SU-DHL-6 (cell line): ENCODE data around the gene ID1.
"Not testable (repeated sequence)": the region's sequence is repeated elsewhere in the genome, so short reads cannot be mapped to it uniquely, and the experiment has no call there.

Experiments used
- EZH2phosphoT487 ChIP-seq: fragments of 200-600 bp; sonication (generic), shearing (Covaris generic); conservative IDR thresholded peaks from 2 replicates; pipeline ENCODE4 v1.6.1; 2018; ENCODE audit warnings: mild to moderate bottlenecking, antibody characterized with exemption, low read length, moderate library complexity, mixed read lengths
- TF ChIP-seq, protein P1 (sequence below): fragments of 200-600 bp; sonication (generic); IDR thresholded peaks from one replicate; pipeline ENCODE4 v1.5.1; 2017; ENCODE audit warnings: antibody characterized with exemption, mild to moderate bottlenecking, low read length, moderate library complexity; ENCODE audit not compliant: insufficient read depth, poor library complexity, severe bottlenecking

DNA sequence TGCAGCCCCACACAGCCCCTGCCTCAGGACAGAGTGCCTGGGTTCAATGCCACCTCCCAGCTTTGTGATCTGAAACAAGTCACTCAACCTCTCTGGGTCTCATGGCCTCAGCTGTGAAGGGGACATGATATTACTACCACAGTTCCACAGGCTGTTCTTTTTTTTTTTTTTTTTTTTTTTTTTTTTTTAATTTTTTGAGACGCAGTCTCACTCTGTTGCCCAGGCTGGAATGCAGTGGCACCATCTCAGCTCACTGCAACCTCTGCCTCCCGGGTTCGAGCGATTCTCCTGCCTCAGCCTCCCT, 8.7 kb upstream of the ID1 start:
- not testable (repeated sequence) for TF ChIP-seq EZH2phosphoT487
- TF ChIP-seq, protein P1, sequence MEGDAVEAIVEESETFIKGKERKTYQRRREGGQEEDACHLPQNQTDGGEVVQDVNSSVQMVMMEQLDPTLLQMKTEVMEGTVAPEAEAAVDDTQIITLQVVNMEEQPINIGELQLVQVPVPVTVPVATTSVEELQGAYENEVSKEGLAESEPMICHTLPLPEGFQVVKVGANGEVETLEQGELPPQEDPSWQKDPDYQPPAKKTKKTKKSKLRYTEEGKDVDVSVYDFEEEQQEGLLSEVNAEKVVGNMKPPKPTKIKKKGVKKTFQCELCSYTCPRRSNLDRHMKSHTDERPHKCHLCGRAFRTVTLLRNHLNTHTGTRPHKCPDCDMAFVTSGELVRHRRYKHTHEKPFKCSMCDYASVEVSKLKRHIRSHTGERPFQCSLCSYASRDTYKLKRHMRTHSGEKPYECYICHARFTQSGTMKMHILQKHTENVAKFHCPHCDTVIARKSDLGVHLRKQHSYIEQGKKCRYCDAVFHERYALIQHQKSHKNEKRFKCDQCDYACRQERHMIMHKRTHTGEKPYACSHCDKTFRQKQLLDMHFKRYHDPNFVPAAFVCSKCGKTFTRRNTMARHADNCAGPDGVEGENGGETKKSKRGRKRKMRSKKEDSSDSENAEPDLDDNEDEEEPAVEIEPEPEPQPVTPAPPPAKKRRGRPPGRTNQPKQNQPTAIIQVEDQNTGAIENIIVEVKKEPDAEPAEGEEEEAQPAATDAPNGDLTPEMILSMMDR, result not testable (repeated sequence)
